H1 (cell line): ENCODE data around the gene SPPL2B. TPM values are rescaled to one million over a fixed set of nuclear protein-coding genes. Genes with fewer than 3 reads are reported as not detected.

Experiments
- CTCF ChIA-PET: fragments of 300-600 bp; sonication (Branson Sonifier 250); formaldehyde crosslinking; loops from one replicate; lab custom pipeline; 2021; ENCODE audit not compliant: partially characterized antibody; lab: Charles Lee
- POLR2A ChIA-PET: fragments of 300-600 bp; sonication (Branson Sonifier 250); formaldehyde crosslinking; loops from one replicate; lab custom pipeline; 2021; ENCODE audit warnings: inconsistent platforms; ENCODE audit not compliant: partially characterized antibody; lab: Charles Lee
- DNase-seq, 2 experiments: peaks; one replicate each; pipeline versions ENCODE4 v3.0.0 to v3.0.0-alpha.2; 2010 to 2022; ENCODE audit warnings: low spot score in 2 of 2, low read depth in 1 of 2, mixed read lengths in 1 of 2
- FAIRE-seq: peaks from 2 replicates; lab custom pipeline; 2011; peaks lifted over from hg19 to GRCh38; lab: Jason Lieb, UNC
- H2AFZ ChIP-seq: 2 replicates; pipeline ENCODE4 v1.8.1; 2012; ENCODE audit warnings: low read length, inconsistent platforms
- H2AK5ac ChIP-seq: 2 replicates; pipeline ENCODE4 v1.6.1; 2013; ENCODE audit warnings: low read depth, low read length
- H2BK120ac ChIP-seq: replicated peaks from 2 replicates; pipeline ENCODE3; 2013; ENCODE audit warnings: low read depth, low read length, inconsistent platforms
- H2BK12ac ChIP-seq: 2 replicates; pipeline ENCODE4 v1.6.1; 2013; ENCODE audit warnings: low read depth, low read length
- H2BK15ac ChIP-seq: 2 replicates; pipeline ENCODE4 v1.6.1; 2013; ENCODE audit warnings: low read length
- H2BK20ac ChIP-seq: 2 replicates; pipeline ENCODE4 v1.6.1; 2013; ENCODE audit warnings: low read length
- H2BK5ac ChIP-seq: 2 replicates; pipeline ENCODE4 v1.6.1; 2013; ENCODE audit warnings: low read depth, low read length
- H3K14ac ChIP-seq: 2 replicates; pipeline ENCODE4 v1.6.1; 2013; ENCODE audit warnings: inconsistent platforms; ENCODE audit not compliant: insufficient read length
- H3K18ac ChIP-seq: 2 replicates; pipeline ENCODE4 v1.6.1; 2013; ENCODE audit warnings: low read length; ENCODE audit errors: extremely low read depth
- H3K23ac ChIP-seq: 2 replicates; pipeline ENCODE4 v1.6.1; 2013; ENCODE audit warnings: inconsistent platforms; ENCODE audit not compliant: insufficient read length
- H3K23me2 ChIP-seq: 2 replicates; pipeline ENCODE4 v1.6.1; 2013; ENCODE audit warnings: low read depth, low read length
- H3K27ac ChIP-seq: 2 replicates; pipeline ENCODE4 v1.6.1; 2011; ENCODE audit warnings: low read depth, low read length, inconsistent platforms
- H3K27me3 ChIP-seq, 4 experiments: replicated peaks in 1 of 4; 1 replicate in 1 of 4; 2 replicates in 3 of 4; pipeline versions ENCODE4 v1.6.1 to v1.8.1; 2011 to 2013; ENCODE audit warnings: low read length in 3 of 4, mild to moderate bottlenecking in 3 of 4, inconsistent platforms in 2 of 4, mixed read lengths in 2 of 4, moderate library complexity in 1 of 4; ENCODE audit not compliant: control insufficient read depth in 3 of 4, insufficient read depth in 3 of 4; ENCODE audit errors: extremely low read depth in 1 of 4
- H3K36me3 ChIP-seq, 4 experiments: 2 replicates each; pipeline versions ENCODE4 v1.6.1 to v1.8.1; 2011 to 2013; ENCODE audit warnings: mild to moderate bottlenecking in 4 of 4, low read length in 3 of 4, moderate library complexity in 2 of 4, control low read depth in 1 of 4, inconsistent platforms in 1 of 4; ENCODE audit not compliant: insufficient read depth in 4 of 4, control insufficient read depth in 2 of 4
- H3K4ac ChIP-seq: replicated peaks from 2 replicates; pipeline ENCODE3; 2013; ENCODE audit warnings: low read length, low read depth, mixed read lengths, inconsistent platforms; ENCODE audit not compliant: insufficient read length
- H3K4me1 ChIP-seq, 4 experiments: replicated peaks in 1 of 4; 1 replicate in 1 of 4; 2 replicates in 3 of 4; pipeline versions ENCODE4 v1.6.1 to v1.8.1; 2011 to 2013; ENCODE audit warnings: low read length in 3 of 4, inconsistent platforms in 2 of 4, mixed read lengths in 1 of 4; ENCODE audit not compliant: insufficient read depth in 4 of 4, control insufficient read depth in 3 of 4
- H3K4me2 ChIP-seq, 2 experiments: 2 replicates each; pipeline versions ENCODE4 v1.6.1 to v1.8.1; 2011 to 2013; ENCODE audit warnings: low read depth in 2 of 2, low read length in 2 of 2, control low read depth in 1 of 2, inconsistent platforms in 1 of 2, mild to moderate bottlenecking in 1 of 2; ENCODE audit not compliant: insufficient read depth in 1 of 2
- H3K4me3 ChIP-seq, 4 experiments: fragments of 200-600, 300-600 bp in 1 of 4; sonication (generic), shearing (Covaris generic), sonication (Bioruptor Twin) in 1 of 4; 2 replicates each; pipeline versions ENCODE4 v1.5.1 to v1.8.1; 2011 to 2016; ENCODE audit warnings: low read length in 4 of 4, low read depth in 3 of 4, control low read depth in 2 of 4, inconsistent platforms in 2 of 4, mild to moderate bottlenecking in 2 of 4, mixed read lengths in 1 of 4, moderate library complexity in 1 of 4; ENCODE audit not compliant: insufficient read depth in 2 of 4; ENCODE audit errors: extremely low read depth in 1 of 4
- H3K56ac ChIP-seq: replicated peaks from 2 replicates; pipeline ENCODE3; 2013; ENCODE audit warnings: low read depth, mild to moderate bottlenecking, mixed read lengths, low read length, inconsistent platforms; ENCODE audit not compliant: insufficient read length
- H3K79me1 ChIP-seq: 2 replicates; pipeline ENCODE4 v1.6.1; 2013; ENCODE audit warnings: low read depth, low read length, control low read depth
- H3K79me2 ChIP-seq, 2 experiments: 2 replicates each; pipeline versions ENCODE4 v1.6.1 to v1.8.1; 2012 to 2013; ENCODE audit warnings: low read length in 2 of 2, mild to moderate bottlenecking in 2 of 2, inconsistent platforms in 1 of 2; ENCODE audit not compliant: insufficient read depth in 2 of 2, control insufficient read depth in 1 of 2
- H3K9ac ChIP-seq, 4 experiments: replicated peaks in 1 of 4; 1 replicate in 1 of 4; 2 replicates in 3 of 4; pipeline versions ENCODE4 v1.6.1 to v1.8.1; 2011 to 2013; ENCODE audit warnings: low read depth in 3 of 4, low read length in 3 of 4, control low read depth in 2 of 4, mild to moderate bottlenecking in 2 of 4, moderate library complexity in 2 of 4, inconsistent platforms in 1 of 4; ENCODE audit errors: extremely low read depth in 1 of 4
- H3K9me3 ChIP-seq, 2 experiments: 2 replicates each; pipeline versions ENCODE4 v1.6.1 to v1.8.1; 2012 to 2013; ENCODE audit warnings: mild to moderate bottlenecking in 2 of 2, moderate library complexity in 2 of 2, control low read depth in 1 of 2, inconsistent platforms in 1 of 2, low read depth in 1 of 2, low read length in 1 of 2, mixed read lengths in 1 of 2; ENCODE audit not compliant: insufficient read depth in 2 of 2
- H4K20me1 ChIP-seq, 2 experiments: replicated peaks in 1 of 2; 2 replicates each; pipeline versions ENCODE3 to v1.8.1; 2011 to 2013; ENCODE audit warnings: inconsistent platforms in 2 of 2, low read length in 2 of 2, mild to moderate bottlenecking in 1 of 2; ENCODE audit not compliant: insufficient read depth in 2 of 2, control insufficient read depth in 1 of 2
- H4K5ac ChIP-seq: 2 replicates; pipeline ENCODE4 v1.6.1; 2013; ENCODE audit warnings: low read length, low read depth, mixed read lengths, inconsistent platforms; ENCODE audit not compliant: insufficient read length
- H4K8ac ChIP-seq: 2 replicates; pipeline ENCODE4 v1.8.0; 2013; ENCODE audit warnings: mild to moderate bottlenecking, moderate library complexity, low read length, inconsistent platforms; ENCODE audit not compliant: insufficient read depth; ENCODE audit errors: extremely low read depth
- H4K91ac ChIP-seq: replicated peaks from 2 replicates; pipeline ENCODE3; 2013; ENCODE audit warnings: low read length, mixed read lengths, inconsistent platforms; ENCODE audit not compliant: insufficient read length
- ASH2L ChIP-seq: fragments of 200-600, 300-600 bp; sonication (generic); IDR thresholded peaks from one replicate; pipeline ENCODE4 v1.7.1; 2017; ENCODE audit warnings: low read length
- BRCA1 ChIP-seq: IDR thresholded peaks from 2 replicates; pipeline ENCODE4 v1.6.1; 2012; ENCODE audit warnings: low read depth, low read length, improper control_type of control experiment
- CREB1 ChIP-seq: IDR thresholded peaks from 2 replicates; pipeline ENCODE4 v1.6.1; 2012; ENCODE audit warnings: inconsistent platforms
- FOSL1 ChIP-seq: IDR thresholded peaks from 2 replicates; pipeline ENCODE4 v1.6.1; 2011; ENCODE audit warnings: mild to moderate bottlenecking, low read depth, low read length, moderate library complexity; ENCODE audit not compliant: insufficient read depth
- GTF2F1 ChIP-seq: IDR thresholded peaks from 2 replicates; pipeline ENCODE4 v1.6.1; 2012; ENCODE audit warnings: low read depth, low read length, improper control_type of control experiment, borderline replicate concordance
- MAFK ChIP-seq: IDR thresholded peaks from 2 replicates; pipeline ENCODE4 v1.6.1; 2012; ENCODE audit warnings: low read depth, mild to moderate bottlenecking, improper control_type of control experiment, low read length
- RFX5 ChIP-seq: IDR thresholded peaks from 2 replicates; pipeline ENCODE4 v1.6.1; 2011; ENCODE audit warnings: low read depth, low read length, improper control_type of control experiment, borderline replicate concordance
- RNF2 ChIP-seq: fragments of 200-900, 300-1000 bp; sonication (generic); IDR thresholded peaks from 2 replicates; pipeline ENCODE4 v1.7.1; 2016; ENCODE audit warnings: borderline replicate concordance, low read depth, mild to moderate bottlenecking, antibody characterized with exemption, low read length; ENCODE audit not compliant: poor library complexity, severe bottlenecking; ENCODE audit errors: missing control alignments
- SIN3A ChIP-seq, 2 experiments: IDR thresholded peaks in 1 of 2; conservative IDR thresholded peaks in 1 of 2; 2 replicates each; pipeline ENCODE4 v1.6.1; 2011 to 2012; ENCODE audit warnings: low read length in 2 of 2, improper control_type of control experiment in 1 of 2, low read depth in 1 of 2, mild to moderate bottlenecking in 1 of 2
- SP2 ChIP-seq: IDR thresholded peaks from 2 replicates; pipeline ENCODE4 v1.6.1; 2012; ENCODE audit warnings: mild to moderate bottlenecking, low read length, inconsistent platforms
- SRF ChIP-seq: IDR thresholded peaks from 2 replicates; pipeline ENCODE4 v1.6.1; 2011; ENCODE audit warnings: mild to moderate bottlenecking, low read depth, low read length, moderate library complexity
- TEAD4 ChIP-seq: IDR thresholded peaks from 2 replicates; pipeline ENCODE4 v1.6.1; 2012; ENCODE audit warnings: low read depth, low read length, inconsistent platforms, mixed read lengths
- YY1 ChIP-seq: IDR thresholded peaks from 2 replicates; pipeline ENCODE4 v1.6.1; 2011; ENCODE audit warnings: low read depth, mild to moderate bottlenecking, low read length
- WGBS, 2 experiments: shearing (Covaris generic) in 1 of 2; methylation state at CpG; one replicate each; pipeline versions ENCODE4 v1.1.6 to v1.1.7; 2013 to 2015; ENCODE audit warnings: low lambda C conversion rate in 2 of 2, mixed read lengths in 2 of 2, inconsistent platforms in 1 of 2, low coverage in 1 of 2, missing lambda C conversion rate in 1 of 2; ENCODE audit not compliant: insufficient replicate concordance in 2 of 2, insufficient coverage in 1 of 2, insufficient read length in 1 of 2; ENCODE audit errors: extremely low coverage in 1 of 2, missing lambda C conversion rate in 1 of 2; 5-methylcytosine and 5-hydroxymethylcytosine counted together
- polyA plus RNA-seq, 7 experiments: library from polyadenylated mRNA; depleted of rRNA in 3 of 7; stranded (reverse) in 5 of 7; unstranded in 2 of 7; fragments of >200 nt in 5 of 7; fragments of 200-250 nt in 2 of 7; gene quantifications; 1 replicate in 5 of 7; 2 replicates in 1 of 7; 4 replicates in 1 of 7; pipeline versions ENCODE4 v1.2.1 to v1.2.3, GENCODE V29; 2011 to 2013; ENCODE audit warnings: missing spikeins in 2 of 7, mixed read lengths in 2 of 7
- total RNA-seq: library from RNA; stranded (reverse); fragmentation: NEBNext Ultra II Directional; extraction: Animal tissue kit (Norgen Biotek cat#: 25700); gene quantifications from 2 replicates; pipeline ENCODE4 v1.2.1, GENCODE V29; 2021

Gene SPPL2B
- total and polyA plus RNA-seq, 2 of the 8 experiments (the other 6 are each of a cell fraction or from before 2014, with no cell fraction given) = 34.8 to 55.7 TPM

- WGBS, 2 experiments = 90% methylated on average over 21 of the region's 21 CpGs; no CpG with 5 or more reads in 1 of the 2 experiments
- H3K27me3 ChIP-seq = peaks cover 0 to 7% (median 2%) of the 10 kb centered on the region in 4 experiments; a peak in 4 of 7 replicates
- ChIA-PET POLR2A (interaction anchor here (1.9 kb wide), 1 partner anchor 15 kb away, joined by 4 read pairs; no protein-coding TSS in a partner anchor), CTCF (interaction anchor here (0.6 to 4.3 kb wide), 4 partner anchors 16 to 93 kb away, joined by 4 to 18 read pairs (median 6); no protein-coding TSS in a partner anchor)
- H3K4me1 ChIP-seq = peaks cover 0 to 4% (median 0%) of the 10 kb centered on the region in 4 experiments; a peak in 1 of 7 replicates
- no peak overlapping the region; the same call in 1 of the 2 replicates for H2BK5ac ChIP-seq
- H3K79me2 ChIP-seq = no peaks in the 10 kb centered on the region
- peaks cover 19% of the 10 kb centered on the region; the same call in 1 of the 2 replicates for H3K23me2 ChIP-seq
- no peak overlapping the region for H3K4me2 ChIP-seq
- no peak overlapping the region for H3K56ac ChIP-seq
- H2AFZ ChIP-seq = no peak overlapping the region
- DNase-seq = no peak
- FAIRE-seq = no peak
- H3K18ac ChIP-seq = no peak overlapping the region
- no peak overlapping the region for H2BK15ac ChIP-seq
- H3K4me3 ChIP-seq = no peak overlapping the region
- H2AK5ac ChIP-seq = no peak overlapping the region
- H3K27ac ChIP-seq = no peak overlapping the region
- no peak overlapping the region; the same call in 1 of the 2 replicates for H4K8ac ChIP-seq
- H3K36me3 ChIP-seq = peaks cover 0 to 7% (median 0%) of the 10 kb centered on the region in 4 experiments; a peak in 2 of 8 replicates
- no peak overlapping the region for H2BK12ac ChIP-seq
- no peak overlapping the region for H3K9ac ChIP-seq
- H3K9me3 ChIP-seq = no peaks in the 10 kb centered on the region
- H2BK20ac ChIP-seq = no peak overlapping the region
- no peak overlapping the region for H4K5ac ChIP-seq
- no peak overlapping the region for H4K91ac ChIP-seq
- no peak overlapping the region for H3K4ac ChIP-seq
- H3K23ac ChIP-seq = no peak overlapping the region
- H4K20me1 ChIP-seq = peaks cover 0 to 8% of the 10 kb centered on the region in 2 experiments
- H2BK120ac ChIP-seq = no peak overlapping the region
- no peaks in the 10 kb centered on the region for H3K79me1 ChIP-seq
- H3K14ac ChIP-seq = no peak overlapping the region
- TF ChIP-seq SP2 (no peak), TEAD4 (no peak), RNF2 (no peak), SRF (no peak), ASH2L (no peak), RFX5 (no peak), SIN3A (conservative IDR thresholded peaks at IDR 0.05 in 1 of 2, IDR thresholded peaks at IDR 0.05 in 1 of 2; ENCODE audit: low read depth in 1 of 2, low read length in 2 of 2) (no peak), BRCA1 (no peak), YY1 (no peak), MAFK (no peak), CREB1 (no peak), FOSL1 (no peak), GTF2F1 (no peak)
Measured at GRCh38 chr19:2356036-2356646, 27.7 kb downstream of the SPPL2B start.
